ENCODE results near the gene CCDC197. TPM values are rescaled to one million over a fixed set of nuclear protein-coding genes. Genes with fewer than 3 reads are reported as not detected.

CCDC197 gene
- total RNA-seq, 1 donor from 2014 or later, result not detected

DNA sequence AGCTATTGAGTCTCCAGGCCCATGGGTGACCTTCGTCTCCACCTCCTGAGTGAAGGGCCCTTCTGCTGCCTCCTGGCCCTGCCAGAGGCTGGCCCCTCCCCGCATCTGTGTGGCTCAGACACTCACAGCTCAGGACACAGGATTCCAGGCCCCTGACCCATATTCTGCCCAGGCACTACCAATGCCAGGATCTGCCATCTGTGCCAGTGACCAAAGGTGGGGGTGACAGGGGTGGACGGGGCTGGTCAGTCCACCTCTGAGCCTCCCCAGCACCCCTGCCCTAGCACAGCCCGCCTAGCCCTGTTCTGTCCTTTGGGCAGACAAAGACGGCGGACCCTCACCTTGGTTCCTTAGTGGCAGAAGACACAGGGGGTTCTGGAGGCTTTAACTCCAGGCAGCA lies 23.5 kb upstream of the CCDC197 start:
- no peak overlapping the region for H3K4me2 ChIP-seq
- no peaks in the 10 kb centered on the region for H3K27me3 ChIP-seq
- H3K4me1 ChIP-seq, result peaks cover 12% of the 10 kb centered on the region
- H3F3A ChIP-seq (ENCODE audit: low read depth), result no peaks in the 10 kb centered on the region
- H3K4me3 ChIP-seq, result no peak overlapping the region
- no peaks in the 10 kb centered on the region for H3K9me3 ChIP-seq (ENCODE audit: low read depth)
- no peak overlapping the region for H2AFZ ChIP-seq (replicated peaks)
- H3K27ac ChIP-seq, result no peak overlapping the region
- Mint-ChIP-seq H3K36me3 (no peaks in the 10 kb centered on the region), H3K4me3 (no peak overlapping the region), H3K27me3 (ENCODE audit: insufficient read depth, low read depth) (peaks cover 12% of the 10 kb centered on the region), H3K4me1 (peaks cover 14% of the 10 kb centered on the region), H3K9me3 (no peaks in the 10 kb centered on the region), H3K27ac (no peak overlapping the region)
- no peaks in the 10 kb centered on the region for H3K36me3 ChIP-seq
- no peaks in the 10 kb centered on the region for H3K79me2 ChIP-seq (ENCODE audit: low read depth)
- DNase-seq (ENCODE audit: low spot score), result no peak
- no peak overlapping the region for H3K9ac ChIP-seq
- H4K20me1 ChIP-seq (ENCODE audit: low read depth), result no peaks in the 10 kb centered on the region
- TF ChIP-seq EZH2 (IDR thresholded peaks at IDR 0.05) (no peak), EZH2phosphoT487 (IDR thresholded peaks at IDR 0.05) (no peak)
- TF ChIP-seq, protein P1, sequence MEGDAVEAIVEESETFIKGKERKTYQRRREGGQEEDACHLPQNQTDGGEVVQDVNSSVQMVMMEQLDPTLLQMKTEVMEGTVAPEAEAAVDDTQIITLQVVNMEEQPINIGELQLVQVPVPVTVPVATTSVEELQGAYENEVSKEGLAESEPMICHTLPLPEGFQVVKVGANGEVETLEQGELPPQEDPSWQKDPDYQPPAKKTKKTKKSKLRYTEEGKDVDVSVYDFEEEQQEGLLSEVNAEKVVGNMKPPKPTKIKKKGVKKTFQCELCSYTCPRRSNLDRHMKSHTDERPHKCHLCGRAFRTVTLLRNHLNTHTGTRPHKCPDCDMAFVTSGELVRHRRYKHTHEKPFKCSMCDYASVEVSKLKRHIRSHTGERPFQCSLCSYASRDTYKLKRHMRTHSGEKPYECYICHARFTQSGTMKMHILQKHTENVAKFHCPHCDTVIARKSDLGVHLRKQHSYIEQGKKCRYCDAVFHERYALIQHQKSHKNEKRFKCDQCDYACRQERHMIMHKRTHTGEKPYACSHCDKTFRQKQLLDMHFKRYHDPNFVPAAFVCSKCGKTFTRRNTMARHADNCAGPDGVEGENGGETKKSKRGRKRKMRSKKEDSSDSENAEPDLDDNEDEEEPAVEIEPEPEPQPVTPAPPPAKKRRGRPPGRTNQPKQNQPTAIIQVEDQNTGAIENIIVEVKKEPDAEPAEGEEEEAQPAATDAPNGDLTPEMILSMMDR (IDR thresholded peaks at IDR 0.05), result no peak

DNA sequence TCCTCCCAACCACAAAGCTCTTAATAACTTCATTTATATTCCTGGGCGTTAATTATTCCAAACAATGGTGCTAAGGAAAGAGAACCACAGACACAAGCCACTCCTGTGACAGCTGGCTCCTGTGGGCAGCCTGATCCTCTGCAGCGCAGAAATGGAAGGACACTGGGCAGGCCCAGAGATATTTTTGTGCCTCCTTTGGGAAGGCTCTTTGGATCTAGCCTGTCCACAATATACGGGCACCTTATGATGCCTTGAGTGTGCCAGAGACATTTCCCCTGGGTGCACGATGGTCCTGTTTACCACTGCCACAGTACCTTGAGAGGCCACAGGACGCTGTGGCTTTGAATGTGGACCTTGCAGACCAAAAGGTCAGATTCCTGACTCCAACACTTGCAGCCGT lies 22.8 kb upstream of the CCDC197 start:
- no peak for DNase-seq (ENCODE audit: low spot score)
- no peaks in the 10 kb centered on the region for H3K36me3 ChIP-seq
- H4K20me1 ChIP-seq (ENCODE audit: low read depth), result no peaks in the 10 kb centered on the region
- no peaks in the 10 kb centered on the region for H3F3A ChIP-seq (ENCODE audit: low read depth)
- no peak overlapping the region for H3K27ac ChIP-seq
- H3K27me3 ChIP-seq, result no peaks in the 10 kb centered on the region
- TF ChIP-seq EZH2 (IDR thresholded peaks at IDR 0.05), result no peak
- H3K4me2 ChIP-seq, result peak overlapping the region; percentile 35
- no peak overlapping the region for H3K4me3 ChIP-seq
- peak overlapping the region; percentile 40 for H3K27ac Mint-ChIP-seq
- no peaks in the 10 kb centered on the region for H3K9me3 ChIP-seq (ENCODE audit: low read depth)
- H3K9me3 Mint-ChIP-seq, result no peaks in the 10 kb centered on the region
- no peak overlapping the region for H3K4me3 Mint-ChIP-seq
- H3K9ac ChIP-seq, result no peak overlapping the region
- no peaks in the 10 kb centered on the region for H3K79me2 ChIP-seq (ENCODE audit: low read depth)
- H3K4me1 Mint-ChIP-seq, result peaks cover 14% of the 10 kb centered on the region
- peaks cover 9% of the 10 kb centered on the region for H3K27me3 Mint-ChIP-seq (ENCODE audit: insufficient read depth, low read depth)
- H2AFZ ChIP-seq (replicated peaks), result no peak overlapping the region
- H3K4me1 ChIP-seq, result peaks cover 12% of the 10 kb centered on the region
- no peaks in the 10 kb centered on the region for H3K36me3 Mint-ChIP-seq

DNA sequence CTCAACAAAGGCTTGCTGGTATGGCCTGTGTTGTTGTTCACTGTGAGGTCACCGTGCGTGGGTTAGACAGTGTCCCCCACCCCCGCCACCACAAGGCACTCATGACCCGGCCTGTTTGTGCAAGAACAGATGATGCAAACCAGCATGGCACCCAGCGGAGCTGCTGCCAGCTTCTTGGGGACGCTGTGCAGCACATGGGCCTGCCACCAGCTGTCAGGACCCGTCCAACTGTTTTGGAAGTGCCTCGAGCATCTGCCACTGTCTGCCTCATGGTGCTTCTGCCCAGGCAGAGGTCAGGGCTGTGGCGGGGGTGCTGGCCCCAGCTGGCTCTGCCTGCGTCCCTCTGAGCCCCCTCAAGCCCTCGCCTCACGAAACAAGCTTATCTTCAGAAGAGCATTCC lies 22.3 kb upstream of the CCDC197 start:
- Histone ChIP-seq H3K4me1 (peaks cover 12% of the 10 kb centered on the region), H3K36me3 (no peaks in the 10 kb centered on the region), H3K79me2 (ENCODE audit: low read depth) (no peaks in the 10 kb centered on the region), H3K4me3 (no peak overlapping the region), H3K9me3 (ENCODE audit: low read depth) (no peaks in the 10 kb centered on the region), H3K4me2 (no peak overlapping the region), H4K20me1 (ENCODE audit: low read depth) (no peaks in the 10 kb centered on the region), H3K9ac (no peak overlapping the region), H3K27me3 (no peaks in the 10 kb centered on the region), H2AFZ (replicated peaks) (no peak overlapping the region), H3F3A (ENCODE audit: low read depth) (no peaks in the 10 kb centered on the region), H3K27ac (no peak overlapping the region)
- no peak for DNase-seq (ENCODE audit: low spot score)
- Mint-ChIP-seq H3K4me1 (peaks cover 14% of the 10 kb centered on the region), H3K27me3 (ENCODE audit: insufficient read depth, low read depth) (peaks cover 9% of the 10 kb centered on the region), H3K36me3 (no peaks in the 10 kb centered on the region), H3K27ac (no peak overlapping the region), H3K4me3 (no peak overlapping the region), H3K9me3 (no peaks in the 10 kb centered on the region)
- TF ChIP-seq EZH2 (IDR thresholded peaks at IDR 0.05) (no peak), EZH2phosphoT487 (IDR thresholded peaks at IDR 0.05) (no peak)
- TF ChIP-seq, protein P1 (IDR thresholded peaks at IDR 0.05), result no peak

DNA sequence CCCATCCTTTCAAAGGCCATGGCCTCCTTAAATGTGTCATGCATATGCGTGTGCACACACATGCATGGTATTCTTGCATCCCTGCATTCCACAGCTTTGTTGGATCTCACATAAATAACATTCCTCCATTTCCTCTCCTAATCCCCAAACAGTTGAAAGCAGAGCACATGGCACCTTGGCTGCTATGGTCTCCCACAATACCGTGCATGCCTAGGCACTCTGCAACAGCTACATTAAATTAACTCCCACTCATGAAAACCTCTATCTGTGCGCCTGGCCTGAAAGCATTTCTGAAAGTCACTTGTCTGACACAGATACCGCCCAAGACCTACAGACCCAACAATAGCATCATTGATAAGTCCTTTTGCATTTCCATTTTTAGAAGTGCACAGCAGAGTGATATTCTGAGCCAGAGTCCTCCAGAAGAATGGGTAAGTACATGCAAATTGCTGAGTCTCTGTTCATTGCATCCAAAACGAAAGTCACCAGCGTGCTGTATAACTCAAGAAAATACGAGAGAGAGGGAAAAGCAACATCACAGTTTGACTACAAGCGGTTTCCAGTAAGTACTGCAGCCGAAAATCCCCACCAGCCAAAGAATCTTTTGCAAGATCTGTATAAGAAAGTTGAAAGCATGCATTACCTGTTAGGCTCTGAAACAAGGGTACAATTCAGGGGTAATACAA lies 21.2 kb upstream of the CCDC197 start:
- Histone ChIP-seq H3K9me3 (ENCODE audit: low read depth) (no peaks in the 10 kb centered on the region), H3K4me3 (no peak overlapping the region), H3K4me2 (no peak overlapping the region), H3K79me2 (ENCODE audit: low read depth) (no peaks in the 10 kb centered on the region), H3K36me3 (no peaks in the 10 kb centered on the region), H3F3A (ENCODE audit: low read depth) (no peaks in the 10 kb centered on the region), H4K20me1 (ENCODE audit: low read depth) (no peaks in the 10 kb centered on the region), H3K27me3 (no peaks in the 10 kb centered on the region), H3K27ac (no peak overlapping the region), H3K9ac (no peak overlapping the region), H3K4me1 (peaks cover 12% of the 10 kb centered on the region), H2AFZ (replicated peaks) (no peak overlapping the region)
- Mint-ChIP-seq H3K4me3 (no peak overlapping the region), H3K27ac (peak overlapping the region; percentile 33), H3K27me3 (ENCODE audit: insufficient read depth, low read depth) (peaks cover 9% of the 10 kb centered on the region), H3K4me1 (peaks cover 18% of the 10 kb centered on the region), H3K9me3 (no peaks in the 10 kb centered on the region), H3K36me3 (no peaks in the 10 kb centered on the region)
- TF ChIP-seq EZH2 (IDR thresholded peaks at IDR 0.05) (no peak), EZH2phosphoT487 (IDR thresholded peaks at IDR 0.05) (no peak)
- TF ChIP-seq, protein P1 (IDR thresholded peaks at IDR 0.05), result no peak
- no peak for DNase-seq (ENCODE audit: low spot score)

Data from neural progenitor cell (in vitro differentiated cells).